Measurements from ENCODE around the gene DCLK3. TPM values are rescaled to one million over a fixed set of nuclear protein-coding genes. Genes with fewer than 3 reads are reported as not detected.

The DCLK3 gene
- total and polyA plus RNA-seq, 2 of the 8 experiments (the other 6 are each of a cell fraction or from before 2014, with no cell fraction given), result 0.27 to 0.63 TPM

DNA sequence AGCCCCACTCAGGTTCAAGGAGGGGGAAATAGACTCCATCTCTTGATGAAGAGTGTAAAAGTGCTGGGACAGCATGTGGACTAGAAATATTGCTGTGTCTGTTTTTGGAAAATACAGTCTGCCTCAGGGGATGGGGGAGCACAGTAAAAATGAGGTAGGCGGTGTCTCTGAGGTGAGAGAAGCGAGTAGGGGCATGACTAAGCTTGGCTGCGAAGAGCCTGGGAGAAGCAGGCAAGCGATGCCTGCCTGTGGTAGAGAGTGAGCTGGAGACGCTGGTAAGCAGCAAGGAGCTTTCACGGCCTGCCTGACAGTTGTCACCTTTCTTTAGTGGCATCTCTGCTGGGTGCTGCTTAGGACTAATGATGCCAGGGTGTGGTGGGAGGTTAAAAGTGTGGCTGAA, 49.0 kb upstream of the DCLK3 start:
- FAIRE-seq (no peak), DNase-seq (ENCODE audit: low read depth in 1 of 2, low spot score in 2 of 2) (no peak)
- H3K23ac ChIP-seq (ENCODE audit: insufficient read length), result no peak overlapping the region
- no peak overlapping the region for H3K56ac ChIP-seq (replicated peaks; ENCODE audit: insufficient read length, low read depth, low read length)
- no peak overlapping the region for H3K4me2 ChIP-seq (ENCODE audit: insufficient read depth in 1 of 2, low read depth in 2 of 2, low read length in 2 of 2)
- no peak overlapping the region for H3K4ac ChIP-seq (replicated peaks; ENCODE audit: insufficient read length, low read depth, low read length)
- ChIA-PET POLR2A (ENCODE audit: partially characterized antibody) (interaction anchor here (0.6 kb wide), 1 partner anchor 86 kb away, joined by 3 read pairs; no protein-coding TSS in a partner anchor), CTCF (ENCODE audit: partially characterized antibody) (interaction anchor here (0.8 to 10.8 kb wide), 9 partner anchors 10 to 216 kb away, joined by 3 to 106 read pairs (median 21); partner anchors contain the start of gene TRANK1)
- H3K9me3 ChIP-seq (ENCODE audit: insufficient read depth in 2 of 2, low read depth in 1 of 2, low read length in 1 of 2), result no peaks in the 10 kb centered on the region
- no peaks in the 10 kb centered on the region for H3K36me3 ChIP-seq (ENCODE audit: control insufficient read depth in 2 of 4, insufficient read depth in 4 of 4, low read length in 3 of 4)
- no peaks in the 10 kb centered on the region for H3K23me2 ChIP-seq (ENCODE audit: low read depth, low read length)
- no peaks in the 10 kb centered on the region for H4K20me1 ChIP-seq (replicated peaks in 1 of 2; ENCODE audit: control insufficient read depth in 1 of 2, insufficient read depth in 2 of 2, low read length in 2 of 2)
- no peaks in the 10 kb centered on the region for H3K79me2 ChIP-seq (ENCODE audit: control insufficient read depth in 1 of 2, insufficient read depth in 2 of 2, low read length in 2 of 2)
- no peak overlapping the region for H4K8ac ChIP-seq (ENCODE audit: extremely low read depth, insufficient read depth, low read length)
- H3K4me1 ChIP-seq (replicated peaks in 1 of 4; ENCODE audit: control insufficient read depth in 3 of 4, insufficient read depth in 4 of 4, low read length in 3 of 4), result no peaks in the 10 kb centered on the region; a peak in 2 of 7 replicates
- no peaks in the 10 kb centered on the region for H3K27me3 ChIP-seq (replicated peaks in 1 of 4; ENCODE audit: control insufficient read depth in 3 of 4, extremely low read depth in 1 of 4, insufficient read depth in 3 of 4, low read length in 3 of 4)
- no peak overlapping the region for H4K5ac ChIP-seq (ENCODE audit: insufficient read length, low read depth, low read length)
- H3K4me3 ChIP-seq (ENCODE audit: extremely low read depth in 1 of 4, insufficient read depth in 2 of 4, low read depth in 3 of 4, low read length in 4 of 4), result no peak overlapping the region
- no peak overlapping the region for H4K91ac ChIP-seq (replicated peaks; ENCODE audit: insufficient read length, low read length)
- no peak overlapping the region for H2AFZ ChIP-seq (ENCODE audit: low read length)
- 84% methylated on average over 6 of the region's 6 CpGs; no CpG with 5 or more reads in 1 of the 2 experiments for WGBS, 2 experiments (ENCODE audit: extremely low coverage in 1 of 2, insufficient coverage in 1 of 2, insufficient read length in 1 of 2, insufficient replicate concordance in 2 of 2, low coverage in 1 of 2, low lambda C conversion rate in 2 of 2, missing lambda C conversion rate in 1 of 2)
- no peak overlapping the region for H2BK12ac ChIP-seq (ENCODE audit: low read depth, low read length)
- H3K79me1 ChIP-seq (ENCODE audit: low read depth, low read length), result no peaks in the 10 kb centered on the region
- no peak overlapping the region for H2BK15ac ChIP-seq (ENCODE audit: low read length)
- H2BK5ac ChIP-seq (ENCODE audit: low read depth, low read length), result no peak overlapping the region
- H2AK5ac ChIP-seq (ENCODE audit: low read depth, low read length), result no peak overlapping the region
- no peak overlapping the region for H2BK20ac ChIP-seq (ENCODE audit: low read length)
- H3K14ac ChIP-seq (ENCODE audit: insufficient read length), result no peak overlapping the region
- H2BK120ac ChIP-seq (replicated peaks; ENCODE audit: low read depth, low read length), result no peak overlapping the region
- no peak overlapping the region for H3K9ac ChIP-seq (replicated peaks in 1 of 4; ENCODE audit: extremely low read depth in 1 of 4, low read depth in 3 of 4, low read length in 3 of 4)
- H3K18ac ChIP-seq (ENCODE audit: extremely low read depth, low read length), result no peak overlapping the region
- no peak overlapping the region for H3K27ac ChIP-seq (ENCODE audit: low read depth, low read length)
- no peak for TF ChIP-seq ASH2L (IDR thresholded peaks at IDR 0.05; ENCODE audit: low read length)
- TF ChIP-seq CBX5 (IDR thresholded peaks at IDR 0.05; ENCODE audit: low read depth, low read length), result no peak
- no peak for TF ChIP-seq KDM1A (IDR thresholded peaks at IDR 0.05; ENCODE audit: borderline replicate concordance, low read length)
- TF ChIP-seq KDM4A (IDR thresholded peaks at IDR 0.05; ENCODE audit: low read depth, low read length, severe bottlenecking), result no peak
- no peak for TF ChIP-seq RXRA (IDR thresholded peaks at IDR 0.05; ENCODE audit: insufficient read depth, low read depth, low read length)
- no peak for TF ChIP-seq FOSL1 (IDR thresholded peaks at IDR 0.05; ENCODE audit: insufficient read depth, low read depth, low read length)
- TF ChIP-seq SP2 (IDR thresholded peaks at IDR 0.05; ENCODE audit: low read length), result no peak
- no peak for TF ChIP-seq CHD2 (IDR thresholded peaks at IDR 0.05; ENCODE audit: low read length)
- no peak for TF ChIP-seq RNF2 (IDR thresholded peaks at IDR 0.05; ENCODE audit: borderline replicate concordance, low read depth, low read length, missing control alignments, poor library complexity, severe bottlenecking)
- TF ChIP-seq, protein P1, sequence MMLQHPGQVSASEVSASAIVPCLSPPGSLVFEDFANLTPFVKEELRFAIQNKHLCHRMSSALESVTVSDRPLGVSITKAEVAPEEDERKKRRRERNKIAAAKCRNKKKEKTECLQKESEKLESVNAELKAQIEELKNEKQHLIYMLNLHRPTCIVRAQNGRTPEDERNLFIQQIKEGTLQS (IDR thresholded peaks at IDR 0.05; ENCODE audit: insufficient read depth, low read depth, low read length), result no peak
- TF ChIP-seq EP300 (IDR thresholded peaks at IDR 0.05; ENCODE audit: borderline replicate concordance in 1 of 2, low read depth in 2 of 2, low read length in 2 of 2), result no peak
- TF ChIP-seq EGR1 (IDR thresholded peaks at IDR 0.05; ENCODE audit: borderline replicate concordance, low read depth, low read length), result no peak
- no peak for TF ChIP-seq EZH2 (IDR thresholded peaks at IDR 0.05; ENCODE audit: low read depth, low read length, severe bottlenecking)
